Measurements from ENCODE around the gene OR4Q2.
"Not testable (repeated sequence)": the region's sequence is repeated elsewhere in the genome, so short reads cannot be mapped to it uniquely, and the experiment has no call there.

OR4Q2 gene

GRCh38 chr14:20001863-20002262 lies at the start of gene OR4Q2:
OR4Q2 (plus strand) TSS chr14:20002163.
- DNase-seq: no peak

GRCh38 chr14:19969735-19970134 lies 32.2 kb upstream of the OR4Q2 start:
- DNase-seq: not testable (repeated sequence)

- no peak for DNase-seq
These were observed 27.1 kb upstream of the OR4Q2 start for GRCh38 chr14:19974844-19975243.

GRCh38 chr14:19975291-19975690 lies 26.7 kb upstream of the OR4Q2 start, which contains the start of gene OR4K15:
OR4K15 (plus strand) TSS chr14:19975591; CDS start chr14:19975591, 0 bp downstream.
- no peak for DNase-seq

- no peak for DNase-seq
These were observed 8.5 kb upstream of the OR4Q2 start for GRCh38 chr14:19993438-19993837.

GRCh38 chr14:20002319-20002718 lies 356 bp downstream of the OR4Q2 start:
- no peak for DNase-seq

- DNase-seq: no peak
These were observed 6.2 kb downstream of the OR4Q2 start for GRCh38 chr14:20008156-20008555.

- DNase-seq: no peak
These were observed 17.4 kb downstream of the OR4Q2 start, which contains the start of gene OR4K14 for GRCh38 chr14:20019257-20019865. OR4K14 (minus strand) TSS chr14:20019307; CDS start chr14:20015193, 4,114 bp downstream.

GRCh38 chr14:20031058-20031457 lies 29.1 kb downstream of the OR4Q2 start:
- DNase-seq: no peak

- DNase-seq: no peak
These were observed 33.5 kb downstream of the OR4Q2 start for GRCh38 chr14:20035449-20035848.

GRCh38 chr14:20035938-20036337 lies 34.0 kb downstream of the OR4Q2 start, which contains the start of gene OR4K13:
OR4K13 (minus strand) TSS chr14:20036038; CDS start chr14:20034758, 1,280 bp downstream.
- DNase-seq: no peak

- DNase-seq: no peak
These were observed 42.3 kb downstream of the OR4Q2 start for GRCh38 chr14:20044243-20044642.

GRCh38 chr14:20048202-20048601 lies 46.2 kb downstream of the OR4Q2 start:
- DNase-seq: no peak

Data from cerebellar nuclear complex (tissue), 1 donor.